ENCODE data around the gene ESYT2.
"Not testable (repeated sequence)": the region's sequence is repeated elsewhere in the genome, so short reads cannot be mapped to it uniquely, and the experiment has no call there.

ESYT2 gene

GRCh38 chr7:158727690-158728089, 101.6 kb downstream of the ESYT2 start:
- DNase-seq (ENCODE audit: low read depth, low spot score): no peak

- no peak for DNase-seq (ENCODE audit: low read depth, low spot score)
These were observed 103.0 kb downstream of the ESYT2 start for GRCh38 chr7:158726277-158726807.

DNA sequence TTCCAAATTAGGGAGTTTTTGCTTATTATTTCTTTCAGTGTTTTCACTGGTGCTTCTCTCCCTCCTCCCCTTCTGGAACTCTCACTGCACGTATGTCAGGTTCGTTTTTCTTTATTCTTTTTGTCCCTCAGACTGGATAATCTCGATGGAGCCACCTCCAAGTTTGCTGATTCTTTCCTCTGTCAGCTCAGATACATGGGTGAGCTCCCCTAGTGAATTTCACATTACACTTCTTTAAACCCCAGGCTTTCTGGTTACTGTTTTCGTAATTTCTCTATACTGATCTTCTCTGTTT, 103.9 kb downstream of the ESYT2 start:
- no peak for DNase-seq (ENCODE audit: low read depth, low spot score)

DNA sequence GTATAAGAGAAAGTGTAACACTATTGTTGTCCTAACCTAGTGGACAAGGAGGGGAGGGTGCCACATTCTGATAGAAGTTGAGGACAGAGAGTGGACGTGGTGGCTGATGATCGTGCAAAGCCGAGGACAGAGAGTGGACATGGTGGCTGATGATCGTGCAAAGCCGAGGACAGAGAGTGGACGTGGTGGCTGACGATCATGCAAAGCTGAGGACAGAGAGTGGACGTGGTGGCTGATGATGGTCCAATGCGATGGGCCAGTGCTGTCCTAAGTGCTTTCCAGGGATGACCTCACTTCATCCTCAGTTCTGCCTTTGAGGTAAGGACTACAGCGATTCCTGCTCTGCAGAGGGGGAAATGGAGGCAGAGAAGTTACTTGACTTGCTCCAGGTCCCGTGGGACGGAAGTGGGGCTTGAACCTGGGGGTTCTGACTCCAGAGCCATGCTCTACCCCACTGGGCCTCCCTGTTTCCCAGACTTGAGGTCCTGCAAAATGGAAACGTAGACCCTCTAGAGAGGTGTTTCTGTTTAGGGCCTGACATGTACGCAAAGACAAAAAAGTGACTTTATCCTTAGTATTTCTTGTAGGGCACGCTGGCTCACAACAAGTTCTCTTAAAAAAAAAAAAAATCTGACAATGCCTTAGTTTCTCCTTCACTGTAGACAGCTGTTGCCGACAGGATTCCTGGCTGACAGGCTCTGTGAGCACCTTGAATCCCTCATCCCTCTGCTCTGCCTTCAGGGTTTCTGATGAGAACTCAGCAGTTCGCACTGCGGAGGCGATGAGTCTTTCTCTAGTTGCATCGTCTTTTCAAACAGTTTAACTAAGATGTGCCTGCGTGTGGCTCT, 104.4 kb downstream of the ESYT2 start:
- no peak for DNase-seq (ENCODE audit: low read depth, low spot score)

GRCh38 chr7:158723714-158724385, 105.5 kb downstream of the ESYT2 start:
- DNase-seq (ENCODE audit: low read depth, low spot score): no peak

- DNase-seq (ENCODE audit: low read depth, low spot score): no peak
These were observed 106.0 kb downstream of the ESYT2 start for GRCh38 chr7:158723266-158723665.

DNA sequence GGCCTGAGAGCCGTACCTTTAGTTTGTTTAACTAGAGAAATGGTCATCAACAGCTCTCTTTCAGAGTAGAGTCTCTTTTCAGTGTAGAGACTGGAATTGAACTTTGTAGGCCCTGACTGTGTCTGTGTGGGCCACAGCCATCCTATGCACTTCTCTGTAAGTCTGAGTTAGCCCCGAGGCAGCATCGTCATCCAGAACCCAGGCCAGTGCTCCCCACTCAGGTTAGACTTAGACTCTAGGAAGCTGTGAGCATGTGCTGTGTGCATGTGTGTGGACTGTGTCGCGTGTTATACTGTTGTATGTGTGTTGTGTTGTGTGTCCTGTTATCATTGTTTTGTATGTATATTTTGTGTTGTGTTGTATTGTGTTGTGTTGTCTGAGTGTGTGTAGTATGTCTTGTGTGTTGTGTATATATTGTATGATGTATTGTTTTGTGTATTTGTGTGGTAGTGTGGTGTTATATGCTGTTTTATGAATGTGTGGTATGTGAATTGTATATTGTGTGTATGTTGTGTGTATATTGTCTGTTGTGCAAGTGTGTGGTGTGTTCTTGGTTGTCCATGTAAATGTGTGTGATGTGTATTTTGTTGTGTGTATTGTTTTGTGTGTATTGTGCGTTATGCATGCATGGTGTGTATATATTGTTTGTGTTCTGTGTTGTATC, 106.6 kb downstream of the ESYT2 start:
- no peak for DNase-seq (ENCODE audit: low read depth, low spot score)

DNA sequence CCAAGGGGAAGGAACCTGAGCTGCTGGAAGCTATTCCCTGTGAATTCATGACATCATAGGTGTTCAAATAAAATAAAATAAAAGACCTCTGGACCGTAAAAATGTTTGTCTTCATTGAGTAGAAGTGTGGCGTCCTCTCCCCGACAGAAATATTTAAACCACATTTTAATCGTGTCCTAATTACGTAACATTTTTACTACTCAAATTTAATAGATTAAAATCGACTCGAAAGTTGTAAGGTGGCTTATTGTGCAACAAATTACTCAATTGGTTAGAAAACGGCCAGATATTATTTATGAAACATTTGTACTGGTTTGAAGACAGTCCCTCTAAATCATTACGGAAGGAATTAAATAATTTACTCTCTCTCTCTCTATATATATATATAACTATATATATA, 109.2 kb downstream of the ESYT2 start:
- no peak for DNase-seq (ENCODE audit: low read depth, low spot score)

DNA sequence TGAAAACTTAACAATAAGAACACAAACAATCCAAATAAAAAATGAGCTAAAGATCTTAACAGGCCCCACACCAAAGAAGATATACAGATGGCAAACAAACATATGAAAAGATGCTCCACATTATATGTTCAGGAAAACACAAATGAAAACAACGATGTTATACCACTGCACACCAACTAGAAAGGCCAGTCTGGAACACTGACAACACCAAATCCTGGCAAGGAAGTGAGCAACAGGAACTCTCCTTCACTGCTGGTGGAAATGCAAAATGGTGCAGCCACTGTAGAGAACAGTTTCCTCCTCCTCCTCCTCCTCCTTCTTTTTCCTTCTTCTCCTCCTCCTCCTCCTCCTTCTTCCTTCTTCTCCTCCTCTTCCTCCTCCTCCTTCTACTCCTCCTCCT, 112.5 kb downstream of the ESYT2 start:
- no peak for DNase-seq (ENCODE audit: low read depth, low spot score)

- DNase-seq (ENCODE audit: low read depth, low spot score): no peak
These were observed 118.6 kb downstream of the ESYT2 start for GRCh38 chr7:158710651-158711102.

DNA sequence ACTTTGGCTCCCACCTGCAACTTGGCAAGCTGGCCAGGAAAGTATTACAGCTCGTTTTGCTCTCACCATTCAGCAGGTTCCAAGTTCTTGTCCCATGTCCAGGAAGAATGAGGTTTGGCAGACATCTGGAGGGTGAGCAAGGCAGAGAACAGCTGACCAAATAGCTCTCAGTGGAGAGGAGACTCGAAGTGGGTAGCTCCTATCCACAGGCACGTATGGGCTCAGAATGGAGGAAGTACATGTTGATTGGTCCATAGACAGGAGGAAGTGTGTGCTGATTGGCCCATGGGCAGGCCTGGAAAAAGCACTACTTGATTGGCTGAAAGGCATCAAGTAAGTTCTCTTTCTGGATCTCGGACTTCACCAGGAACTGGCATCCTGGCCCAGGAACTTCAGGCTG, 121.7 kb downstream of the ESYT2 start:
- DNase-seq (ENCODE audit: low read depth, low spot score): no peak

- DNase-seq (ENCODE audit: low read depth, low spot score): no peak
These were observed 122.4 kb downstream of the ESYT2 start for GRCh38 chr7:158706710-158707590.

- DNase-seq (ENCODE audit: low read depth, low spot score): no peak
These were observed 123.0 kb downstream of the ESYT2 start for GRCh38 chr7:158706273-158706704.

DNA sequence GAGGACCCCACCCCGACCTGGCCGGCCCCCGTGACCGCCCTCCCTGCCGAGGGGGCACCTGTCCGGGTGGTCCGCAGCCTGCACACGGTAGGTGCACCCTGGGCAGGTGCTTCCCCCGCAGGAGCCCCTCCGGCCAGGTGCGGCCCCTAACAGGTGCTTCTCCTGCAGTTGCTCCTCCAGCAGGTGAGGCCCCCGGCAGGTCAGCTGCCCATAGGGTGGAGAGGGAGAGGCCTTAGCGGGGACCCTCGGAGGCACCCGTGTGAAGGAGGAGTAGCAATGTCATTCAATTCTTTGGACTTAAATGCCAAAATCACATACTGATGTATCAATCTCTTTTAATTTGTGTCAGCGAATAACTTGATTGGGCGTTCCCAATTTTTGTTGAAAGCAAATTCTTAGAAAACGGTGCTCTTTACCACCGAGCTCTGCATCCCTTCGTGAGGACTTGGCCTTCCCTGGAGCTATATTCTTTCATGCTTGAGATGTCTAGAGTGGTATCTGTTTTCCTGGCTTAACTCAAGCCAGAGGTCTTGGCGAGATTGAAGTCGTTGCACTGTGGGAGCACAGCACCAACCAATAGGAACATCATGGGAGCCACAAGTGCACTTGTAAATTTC, 124.0 kb downstream of the ESYT2 start:
- DNase-seq (ENCODE audit: low read depth, low spot score): no peak

DNA sequence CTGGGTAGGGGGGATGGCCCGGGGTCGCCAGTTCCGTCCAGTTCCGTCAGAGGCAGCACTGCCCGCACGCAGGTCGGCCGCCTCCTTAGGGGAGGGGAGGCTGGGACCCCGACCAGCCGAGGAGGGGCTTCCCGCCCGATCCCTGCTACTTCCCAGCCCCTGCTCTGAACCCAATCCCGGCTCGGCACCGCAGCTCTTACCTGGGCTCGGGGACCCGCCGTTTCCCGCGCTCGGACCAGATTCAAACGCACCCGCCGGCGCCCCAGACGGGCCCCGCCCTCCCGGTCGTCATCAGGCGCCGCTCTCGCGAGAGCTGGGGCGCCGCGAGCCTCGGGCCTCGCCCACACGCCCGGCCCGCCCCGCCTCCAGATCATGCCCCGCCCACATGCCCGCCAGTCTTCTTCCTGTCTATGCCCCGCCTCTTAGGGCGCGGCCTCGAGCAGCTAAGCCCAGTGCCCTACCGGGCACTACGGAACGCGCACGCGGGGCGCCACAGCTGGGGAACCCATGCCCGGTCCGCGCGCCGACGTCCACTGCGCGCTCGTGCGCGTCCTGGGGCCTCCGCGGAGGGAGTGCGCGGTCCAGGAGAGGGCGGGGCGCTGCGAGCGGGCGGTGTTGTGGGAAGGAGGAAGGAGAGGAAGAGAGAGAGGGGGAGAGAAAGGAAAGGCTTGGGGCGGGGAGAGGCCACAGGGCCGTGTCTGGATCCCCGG, 124.6 kb downstream of the ESYT2 start, which contains the start of gene NCAPG2:
Gene NCAPG2 (minus strand): TSS at position 281 of the 710 bp plus-strand sequence. CDS start 2,905 bp downstream, outside the sequence.
- DNase-seq (ENCODE audit: low read depth, low spot score): peak; percentile 94

DNA sequence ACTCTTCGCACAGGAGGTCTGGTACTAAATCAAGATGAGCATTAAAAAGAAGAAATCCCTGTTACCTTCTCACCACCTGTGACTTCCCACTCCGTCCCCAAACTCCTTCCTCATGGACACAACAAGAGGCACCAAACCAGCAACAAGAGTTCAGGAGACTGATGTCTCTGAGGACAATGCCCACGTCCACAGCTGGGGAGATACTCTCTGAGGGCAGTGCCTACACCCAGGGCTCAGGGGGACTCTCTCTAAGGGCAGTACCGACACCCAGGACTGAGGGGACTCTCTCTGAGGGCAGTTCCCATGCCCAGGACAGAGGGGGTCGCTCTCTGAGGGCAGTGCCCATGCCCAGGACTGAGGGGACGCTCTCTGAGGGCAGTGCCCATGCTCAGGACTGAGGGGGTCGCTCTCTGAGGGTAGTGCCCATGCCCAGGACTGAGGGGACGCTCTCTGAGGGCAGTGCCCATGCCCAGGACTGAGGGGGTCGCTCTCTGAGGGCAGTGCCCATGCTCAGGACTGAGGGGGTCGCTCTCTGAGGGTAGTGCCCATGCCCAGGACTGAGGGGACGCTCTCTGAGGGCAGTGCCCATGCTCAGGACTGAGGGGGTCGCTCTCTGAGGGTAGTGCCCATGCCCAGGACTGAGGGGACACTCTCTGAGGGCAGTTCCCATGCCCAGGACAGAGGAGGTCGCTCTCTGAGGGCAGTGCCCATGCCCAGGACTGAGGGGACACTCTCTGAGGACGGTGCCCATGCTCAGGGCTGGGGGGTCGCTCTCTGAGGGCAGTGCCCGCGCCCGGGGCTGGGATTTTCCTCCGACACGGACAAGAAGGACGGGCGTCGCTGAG, 125.4 kb downstream of the ESYT2 start:
- DNase-seq (ENCODE audit: low read depth, low spot score): not testable (repeated sequence)

GRCh38 chr7:158702944-158703343, 126.4 kb downstream of the ESYT2 start:
- no peak for DNase-seq (ENCODE audit: low read depth, low spot score)

DNA sequence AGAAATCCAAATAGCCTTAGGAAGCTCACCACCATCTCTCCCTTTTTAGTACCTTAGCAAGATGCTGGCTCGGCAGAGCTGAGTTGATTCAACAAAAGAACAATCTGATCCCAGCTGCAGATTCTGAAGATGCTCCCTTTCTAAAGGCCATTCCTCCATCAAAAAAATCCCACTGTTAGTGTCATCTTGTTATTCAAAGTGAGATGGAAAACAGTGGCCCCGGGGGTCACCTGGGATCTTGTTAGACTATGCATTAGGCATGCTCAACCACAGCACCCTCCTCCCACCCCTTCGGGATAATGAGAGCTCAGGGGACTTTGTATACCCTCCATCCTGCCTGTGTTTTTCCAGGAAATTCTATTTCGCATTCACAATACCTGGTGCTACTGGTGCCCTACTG, 127.1 kb downstream of the ESYT2 start:
- DNase-seq (ENCODE audit: low read depth, low spot score): no peak

DNA sequence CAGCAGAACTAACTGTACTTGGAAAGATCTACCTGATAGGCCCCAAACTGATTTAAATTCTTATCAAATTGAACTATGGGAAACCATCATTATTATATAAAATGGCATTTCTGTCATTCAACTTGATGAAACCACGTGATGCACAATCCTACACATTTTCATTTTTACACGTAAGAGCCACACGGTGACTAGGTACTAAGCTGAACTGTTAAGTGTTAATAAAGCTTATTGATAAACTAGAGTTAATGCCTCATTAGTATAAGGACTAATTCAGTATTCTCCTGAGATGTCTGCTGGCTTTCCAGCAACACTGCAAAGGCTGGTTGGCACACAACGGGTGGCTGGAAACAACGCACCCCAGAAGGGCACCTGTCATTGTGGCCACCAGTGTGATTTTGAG, 129.3 kb downstream of the ESYT2 start:
- DNase-seq (ENCODE audit: low read depth, low spot score): no peak

All from brain pericyte (primary cell).